ENCODE results near the gene MPDU1. TPM values are rescaled to one million over a fixed set of nuclear protein-coding genes. Genes with fewer than 3 reads are reported as not detected.

Gene MPDU1
- total RNA-seq, 1 experiment from 2014 or later, result 73.1 TPM

DNA sequence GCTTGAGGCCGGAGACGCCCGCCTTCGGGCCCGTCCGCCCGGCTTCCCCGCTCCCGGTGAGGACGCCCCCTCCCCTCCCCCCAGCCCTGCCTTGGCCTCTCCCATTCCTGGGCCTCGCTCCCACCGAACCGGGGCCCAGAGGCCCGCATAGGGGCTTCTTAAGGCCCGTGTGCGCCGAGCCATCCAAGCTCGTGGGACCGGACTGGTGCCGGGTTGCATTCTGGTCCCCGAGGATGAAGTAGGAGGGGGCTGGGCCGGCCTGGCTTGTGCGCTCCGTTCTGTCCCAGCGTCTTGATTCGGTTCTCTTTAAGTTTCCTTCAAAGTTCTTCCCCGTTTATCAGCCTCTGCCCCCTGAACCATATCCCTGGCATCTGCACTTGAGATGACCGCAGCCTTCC, 21.4 kb upstream of the MPDU1 start:
- Histone ChIP-seq H4K8ac (replicated peaks; ENCODE audit: insufficient read length, low read depth, low read length) (no peak overlapping the region), H4K20me1 (ENCODE audit: control insufficient read depth, insufficient read depth, insufficient read length) (no peaks in the 10 kb centered on the region), H2AFZ (ENCODE audit: low read length) (no peak overlapping the region), H2BK120ac (ENCODE audit: low read depth, low read length, poor library complexity, severe bottlenecking) (no peak overlapping the region), H3K4ac (ENCODE audit: low read depth, low read length) (no peak overlapping the region), H3K27me3 (ENCODE audit: insufficient read depth, low read length) (no peaks in the 10 kb centered on the region), H3K18ac (ENCODE audit: insufficient read length, low read depth, low read length) (no peak overlapping the region), H2AK5ac (ENCODE audit: insufficient read length, low read length) (no peak overlapping the region), H3K27ac (ENCODE audit: insufficient read length, low read depth, low read length) (no peak overlapping the region), H3K14ac (ENCODE audit: insufficient read depth, low read length) (peak overlapping the region; percentile 88; the same call in 1 of the 2 replicates), H3K4me2 (ENCODE audit: insufficient read depth, insufficient read length, low read length) (peak overlapping the region; percentile 82), H3K9ac (ENCODE audit: extremely low read depth, insufficient read length, low read length) (peak overlapping the region; percentile 48), H4K5ac (ENCODE audit: insufficient read length, low read depth, low read length) (no peak overlapping the region), H2BK5ac (ENCODE audit: insufficient read length, low read length) (no peak overlapping the region), H3K4me1 (ENCODE audit: insufficient read depth, low read length) (0 out of 2 replicates have a peak, but pooled peaks cover 2% of the 10 kb centered on the region), H3K23me2 (ENCODE audit: insufficient read length, low read depth, low read length, poor library complexity, severe bottlenecking) (peaks cover 9% of the 10 kb centered on the region), H3K56ac (ENCODE audit: insufficient read length, low read depth, low read length) (no peak overlapping the region), H3T11ph (ENCODE audit: low read length) (no peak overlapping the region), H2BK20ac (ENCODE audit: low read depth, low read length, poor library complexity, severe bottlenecking) (no peak overlapping the region), H2BK15ac (ENCODE audit: low read depth, low read length) (no peak overlapping the region), H4K91ac (ENCODE audit: insufficient read length, low read depth, low read length) (no peak overlapping the region), H2BK12ac (ENCODE audit: insufficient read length, low read depth, low read length) (no peak overlapping the region), H3K9me3 (ENCODE audit: control insufficient read depth, low read depth, low read length) (no peaks in the 10 kb centered on the region), H3K79me2 (ENCODE audit: insufficient read depth, low read length) (peaks cover 8% of the 10 kb centered on the region; the same call in 1 of the 2 replicates), H3K23ac (ENCODE audit: insufficient read length, low read depth, low read length) (no peak overlapping the region), H3K79me1 (ENCODE audit: insufficient read depth, low read depth, low read length, poor library complexity, severe bottlenecking) (peaks cover 15% of the 10 kb centered on the region)
- Mint-ChIP-seq H3K27me3 (ENCODE audit: low read depth) (no peaks in the 10 kb centered on the region), H3K9me3 (no peaks in the 10 kb centered on the region), H3K4me1 (peaks cover 36 to 45% of the 10 kb centered on the region in 2 experiments), H3K27ac (peak overlapping the region; percentile 82 to 93 (median 90); a peak in 6 of 7 replicates), H3K36me3 (ENCODE audit: insufficient read depth in 1 of 3, low read depth in 3 of 3) (peaks cover 15 to 41% (median 40%) of the 10 kb centered on the region in 3 experiments; a peak in 6 of 7 replicates), H3K4me3 (peak overlapping the region; percentile 90 to 91)
- no peak for DNase-seq
- WGBS (ENCODE audit: extremely low coverage, insufficient read length, low lambda C conversion rate), result no CpG with 5 or more reads among the region's 28 CpGs
- TF ChIP-seq, protein P1, sequence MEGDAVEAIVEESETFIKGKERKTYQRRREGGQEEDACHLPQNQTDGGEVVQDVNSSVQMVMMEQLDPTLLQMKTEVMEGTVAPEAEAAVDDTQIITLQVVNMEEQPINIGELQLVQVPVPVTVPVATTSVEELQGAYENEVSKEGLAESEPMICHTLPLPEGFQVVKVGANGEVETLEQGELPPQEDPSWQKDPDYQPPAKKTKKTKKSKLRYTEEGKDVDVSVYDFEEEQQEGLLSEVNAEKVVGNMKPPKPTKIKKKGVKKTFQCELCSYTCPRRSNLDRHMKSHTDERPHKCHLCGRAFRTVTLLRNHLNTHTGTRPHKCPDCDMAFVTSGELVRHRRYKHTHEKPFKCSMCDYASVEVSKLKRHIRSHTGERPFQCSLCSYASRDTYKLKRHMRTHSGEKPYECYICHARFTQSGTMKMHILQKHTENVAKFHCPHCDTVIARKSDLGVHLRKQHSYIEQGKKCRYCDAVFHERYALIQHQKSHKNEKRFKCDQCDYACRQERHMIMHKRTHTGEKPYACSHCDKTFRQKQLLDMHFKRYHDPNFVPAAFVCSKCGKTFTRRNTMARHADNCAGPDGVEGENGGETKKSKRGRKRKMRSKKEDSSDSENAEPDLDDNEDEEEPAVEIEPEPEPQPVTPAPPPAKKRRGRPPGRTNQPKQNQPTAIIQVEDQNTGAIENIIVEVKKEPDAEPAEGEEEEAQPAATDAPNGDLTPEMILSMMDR (conservative IDR thresholded peaks at IDR 0.05), result no peak
